PFSK-1 (cell line): ENCODE results near the gene CXCL17.

Source experiments
- POLR2AphosphoS5 ChIP-seq: IDR thresholded peaks from 2 replicates; pipeline ENCODE4 v1.6.1; 2012; ENCODE audit warnings: low read depth, mild to moderate bottlenecking, control low read depth, low read length, moderate library complexity
- TAF1 ChIP-seq: IDR thresholded peaks from 2 replicates; pipeline ENCODE4 v1.6.1; 2012; ENCODE audit warnings: low read length, control low read depth, borderline replicate concordance; ENCODE audit not compliant: insufficient read depth
- TF ChIP-seq, protein P1 (sequence below), 2 experiments: IDR thresholded peaks; 2 replicates each; pipeline versions ENCODE4 v1.6.1 to v1.8.0; 2011 to 2012; ENCODE audit warnings: low read depth in 2 of 2, low read length in 2 of 2, control low read depth in 1 of 2, inconsistent platforms in 1 of 2, mild to moderate bottlenecking in 1 of 2, moderate library complexity in 1 of 2; ENCODE audit not compliant: insufficient read depth in 1 of 2

DNA sequence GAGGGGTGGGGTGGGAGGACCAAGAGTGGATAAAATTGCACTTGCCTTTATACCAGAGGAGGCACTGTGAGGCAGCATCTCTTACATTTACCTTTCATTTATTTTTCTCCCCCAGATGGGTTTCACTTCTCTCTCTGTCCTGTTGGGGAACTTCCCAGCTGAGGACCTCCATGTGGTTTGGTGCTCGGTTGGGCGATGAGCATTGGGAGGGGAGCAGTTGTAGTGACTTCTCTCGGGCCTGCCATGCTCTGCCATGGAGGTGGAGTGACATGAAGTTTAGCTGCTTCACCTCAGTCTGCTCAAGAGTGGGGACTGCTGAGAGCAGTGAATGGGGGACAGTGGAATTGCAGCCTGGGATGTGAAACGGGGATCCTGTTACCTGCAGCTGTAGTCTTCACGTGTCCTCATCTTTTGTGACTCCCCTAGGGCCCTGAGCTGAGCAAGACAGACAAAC is 23.1 kb upstream of the CXCL17 start:
- no peak for TF ChIP-seq POLR2AphosphoS5
- TF ChIP-seq, protein P1, sequence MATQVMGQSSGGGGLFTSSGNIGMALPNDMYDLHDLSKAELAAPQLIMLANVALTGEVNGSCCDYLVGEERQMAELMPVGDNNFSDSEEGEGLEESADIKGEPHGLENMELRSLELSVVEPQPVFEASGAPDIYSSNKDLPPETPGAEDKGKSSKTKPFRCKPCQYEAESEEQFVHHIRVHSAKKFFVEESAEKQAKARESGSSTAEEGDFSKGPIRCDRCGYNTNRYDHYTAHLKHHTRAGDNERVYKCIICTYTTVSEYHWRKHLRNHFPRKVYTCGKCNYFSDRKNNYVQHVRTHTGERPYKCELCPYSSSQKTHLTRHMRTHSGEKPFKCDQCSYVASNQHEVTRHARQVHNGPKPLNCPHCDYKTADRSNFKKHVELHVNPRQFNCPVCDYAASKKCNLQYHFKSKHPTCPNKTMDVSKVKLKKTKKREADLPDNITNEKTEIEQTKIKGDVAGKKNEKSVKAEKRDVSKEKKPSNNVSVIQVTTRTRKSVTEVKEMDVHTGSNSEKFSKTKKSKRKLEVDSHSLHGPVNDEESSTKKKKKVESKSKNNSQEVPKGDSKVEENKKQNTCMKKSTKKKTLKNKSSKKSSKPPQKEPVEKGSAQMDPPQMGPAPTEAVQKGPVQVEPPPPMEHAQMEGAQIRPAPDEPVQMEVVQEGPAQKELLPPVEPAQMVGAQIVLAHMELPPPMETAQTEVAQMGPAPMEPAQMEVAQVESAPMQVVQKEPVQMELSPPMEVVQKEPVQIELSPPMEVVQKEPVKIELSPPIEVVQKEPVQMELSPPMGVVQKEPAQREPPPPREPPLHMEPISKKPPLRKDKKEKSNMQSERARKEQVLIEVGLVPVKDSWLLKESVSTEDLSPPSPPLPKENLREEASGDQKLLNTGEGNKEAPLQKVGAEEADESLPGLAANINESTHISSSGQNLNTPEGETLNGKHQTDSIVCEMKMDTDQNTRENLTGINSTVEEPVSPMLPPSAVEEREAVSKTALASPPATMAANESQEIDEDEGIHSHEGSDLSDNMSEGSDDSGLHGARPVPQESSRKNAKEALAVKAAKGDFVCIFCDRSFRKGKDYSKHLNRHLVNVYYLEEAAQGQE (IDR thresholded peaks at IDR 0.05; ENCODE audit: insufficient read depth in 1 of 2, low read depth in 2 of 2, low read length in 2 of 2), result no peak
- no peak for TF ChIP-seq TAF1
